ENCODE results near the gene MKLN1.
"Not testable (repeated sequence)": the region's sequence is repeated elsewhere in the genome, so short reads cannot be mapped to it uniquely, and the experiment has no call there.

Gene MKLN1

GRCh38 chr7:131501930-131502685 is 174.4 kb downstream of the MKLN1 start:
- no peak for DNase-seq (ENCODE audit: low spot score)

- no peak for DNase-seq (ENCODE audit: low spot score)
These were observed 175.3 kb downstream of the MKLN1 start for GRCh38 chr7:131502810-131503508.

GRCh38 chr7:131503639-131504038 is 176.0 kb downstream of the MKLN1 start:
- no peak for DNase-seq (ENCODE audit: low spot score)

GRCh38 chr7:131504157-131504899 is 176.7 kb downstream of the MKLN1 start:
- no peak for DNase-seq (ENCODE audit: low spot score)

GRCh38 chr7:131505037-131505620 is 177.5 kb downstream of the MKLN1 start:
- not testable (repeated sequence) for DNase-seq (ENCODE audit: low spot score)

- no peak for DNase-seq (ENCODE audit: low spot score)
These were observed 178.2 kb downstream of the MKLN1 start for GRCh38 chr7:131505636-131506557.

- no peak for DNase-seq (ENCODE audit: low spot score)
These were observed 178.9 kb downstream of the MKLN1 start for GRCh38 chr7:131506597-131506996.

GRCh38 chr7:131507592-131508331 is 180.1 kb downstream of the MKLN1 start:
- DNase-seq (ENCODE audit: low spot score), result peak; percentile 76

GRCh38 chr7:131508754-131509486 is 181.2 kb downstream of the MKLN1 start:
- no peak for DNase-seq (ENCODE audit: low spot score)

DNA sequence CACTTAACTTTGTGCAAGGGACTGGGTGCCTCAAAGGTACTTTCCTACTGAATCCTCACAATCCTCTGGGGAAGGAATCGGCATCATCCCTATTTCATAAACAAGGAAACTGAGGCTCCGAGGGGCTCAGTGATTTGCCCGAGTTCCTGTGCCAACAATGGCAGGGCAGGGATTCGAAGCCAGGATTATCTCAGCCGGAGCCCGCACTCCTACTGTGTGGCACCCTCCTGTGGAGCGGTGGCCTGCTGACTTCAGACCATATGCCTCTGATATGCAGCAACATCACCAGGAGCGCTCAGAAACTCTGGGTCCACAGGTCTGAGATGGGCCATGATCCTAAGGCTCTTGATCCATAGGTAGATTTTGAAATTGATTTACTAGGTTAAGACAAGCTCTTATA is 182.1 kb downstream of the MKLN1 start:
- DNase-seq (ENCODE audit: low spot score), result no peak

GRCh38 chr7:131511071-131511470 is 183.4 kb downstream of the MKLN1 start:
- no peak for DNase-seq (ENCODE audit: low spot score)

DNA sequence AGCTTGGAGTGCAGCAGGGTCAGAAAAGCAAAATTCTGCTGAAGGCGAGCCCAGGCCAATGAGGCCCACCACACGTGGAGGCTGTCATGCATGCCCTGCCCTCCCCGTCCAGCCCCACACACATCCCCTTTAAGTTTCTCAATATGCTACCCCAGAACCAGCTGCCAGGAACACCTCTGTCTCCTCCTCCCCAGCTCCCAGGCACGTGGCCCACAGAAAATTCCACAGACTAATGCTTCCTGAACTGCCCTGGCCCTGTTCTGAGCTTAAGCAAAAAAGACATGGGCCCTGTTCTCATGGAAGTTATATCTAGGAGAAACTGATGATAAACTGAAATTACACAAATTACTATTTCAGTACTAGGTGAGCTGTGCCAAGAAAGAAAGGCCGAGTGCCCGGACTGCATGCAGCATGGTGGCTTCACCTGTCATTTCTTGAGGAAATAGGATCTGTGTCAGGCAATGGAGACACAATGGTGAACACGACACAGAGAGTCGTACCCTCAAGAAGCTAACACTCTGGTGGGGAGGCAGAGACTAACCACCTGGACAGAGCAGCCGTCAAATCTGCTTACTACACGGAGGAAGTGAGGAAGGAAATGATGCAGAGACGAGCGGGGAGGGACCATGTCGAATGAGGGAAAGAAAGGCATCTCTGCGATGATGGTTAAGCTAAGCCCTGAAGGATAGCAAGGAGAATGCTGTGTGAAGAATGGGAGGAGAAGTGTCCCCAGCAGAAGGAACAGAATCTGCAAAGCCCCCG is 184.3 kb downstream of the MKLN1 start:
- DNase-seq (ENCODE audit: low spot score), result no peak

GRCh38 chr7:131513245-131514061 is 185.8 kb downstream of the MKLN1 start:
- DNase-seq (ENCODE audit: low spot score), result peak; percentile 74

DNA sequence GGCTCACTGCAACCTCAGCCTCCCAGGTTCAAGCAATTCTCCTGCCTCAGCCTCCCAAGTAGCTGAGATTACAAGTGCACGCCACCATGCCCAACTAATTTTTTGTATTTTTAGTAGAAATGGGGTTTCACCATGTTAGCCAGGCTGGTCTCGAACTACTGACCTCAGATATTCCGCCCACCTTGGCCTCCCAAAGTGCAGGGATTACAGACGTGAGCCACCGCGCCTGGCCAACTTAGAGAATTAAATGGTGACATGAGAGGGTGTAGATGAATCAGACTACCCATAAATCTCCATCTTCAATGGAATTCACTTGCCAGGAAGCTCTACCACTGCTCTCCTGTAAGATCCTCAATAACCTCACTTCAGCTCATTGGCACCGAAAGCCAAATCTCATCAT is 187.8 kb downstream of the MKLN1 start:
- not testable (repeated sequence) for DNase-seq (ENCODE audit: low spot score)

DNA sequence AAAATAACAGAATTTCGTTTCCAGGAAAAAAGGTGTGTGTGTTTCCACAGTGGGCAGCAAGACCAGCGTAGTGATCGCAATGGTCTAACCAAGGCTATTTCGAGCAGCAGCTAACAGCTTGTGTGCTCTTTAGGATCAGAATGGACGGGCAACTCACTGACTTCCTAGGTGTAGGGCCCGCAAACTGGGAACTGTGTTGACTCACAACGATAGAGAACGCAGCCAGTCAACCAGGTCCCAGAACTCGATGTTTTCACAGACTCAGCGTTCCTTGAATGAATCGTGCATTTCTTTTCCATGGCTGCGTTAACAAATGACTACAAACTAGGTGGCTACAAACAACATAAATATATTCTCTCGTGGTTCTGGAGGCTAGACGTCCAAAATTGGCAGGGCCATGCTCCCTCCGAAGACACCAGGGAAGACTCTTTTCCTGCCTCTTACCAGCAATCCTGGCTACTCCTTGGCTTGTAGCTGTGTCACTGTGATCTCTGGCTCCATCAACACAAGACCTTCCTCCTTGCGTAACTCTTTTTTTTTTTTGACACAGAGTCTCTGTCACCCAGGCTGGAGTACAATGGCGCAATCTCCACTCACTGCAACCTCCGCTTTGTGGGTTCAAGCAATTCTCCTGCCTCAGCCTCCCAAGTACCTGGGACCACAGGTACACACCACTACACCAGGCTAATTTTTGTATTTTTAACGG is 189.7 kb downstream of the MKLN1 start:
- no peak for DNase-seq (ENCODE audit: low spot score)

GRCh38 chr7:131518626-131519025 is 190.9 kb downstream of the MKLN1 start:
- DNase-seq (ENCODE audit: low spot score), result no peak

- DNase-seq (ENCODE audit: low spot score), result no peak
These were observed 194.0 kb downstream of the MKLN1 start for GRCh38 chr7:131521651-131522163.
